ENCODE data around the gene GAS2L1. TPM values are rescaled to one million over a fixed set of nuclear protein-coding genes. Genes with fewer than 3 reads are reported as not detected.

GAS2L1 gene
- total and polyA plus RNA-seq, 2 donors (not counting 3 experiments of a cell fraction or from before 2014, with no cell fraction given), result 30.5 to 44.0 TPM

- H3K4me1 ChIP-seq (ENCODE audit: control insufficient read depth, extremely low read depth, insufficient read depth, low read length), result peaks cover 10% of the 10 kb centered on the region
- intact Hi-C loops (cut with micrococcal nuclease) (no loop called here), dilution Hi-C loops (cut with MboI; ENCODE audit: extremely low pct_ligation_motif_present, low sequenced_read_pairs) (no loop called here)
- H2AFZ ChIP-seq (ENCODE audit: low read depth, low read length), result no peak overlapping the region
- H3K36me3 ChIP-seq (ENCODE audit: control insufficient read depth in 2 of 2, extremely low read depth in 1 of 2, insufficient read depth in 2 of 2, low read length in 2 of 2), result peaks cover 5 to 67% of the 10 kb centered on the region in 2 experiments
- no peak for DNase-seq (ENCODE audit: low read depth, low spot score)
- no peaks in the 10 kb centered on the region for H3K9me3 ChIP-seq (replicated peaks; ENCODE audit: control insufficient read depth, insufficient read depth, low read length)
- BruUV-seq (replicated peaks), result no TSS peak
- POLR2A ChIA-PET, result no interaction called here
- no peaks in the 10 kb centered on the region for H3K9me1 ChIP-seq (replicated peaks; ENCODE audit: control insufficient read depth, extremely low read depth, insufficient read depth, low read length)
- H4K20me1 ChIP-seq (replicated peaks; ENCODE audit: control insufficient read depth, extremely low read depth, insufficient read depth, low read length), result no peaks in the 10 kb centered on the region
- no peak for FAIRE-seq
- no peaks in the 10 kb centered on the region for H3K27me3 ChIP-seq (ENCODE audit: control insufficient read depth in 2 of 2, insufficient read depth in 2 of 2, low read length in 2 of 2)
- H3K4me3 ChIP-seq (replicated peaks in 1 of 3; ENCODE audit: insufficient read depth in 1 of 3, low read depth in 1 of 3, low read length in 3 of 3), result no peak overlapping the region
- no peak for TF ChIP-seq EZH2 (IDR thresholded peaks at IDR 0.05; ENCODE audit: borderline replicate concordance, low read depth, low read length, severe bottlenecking)
- no peak for TF ChIP-seq MAX (IDR thresholded peaks at IDR 0.05; ENCODE audit: insufficient read depth, insufficient read length)
- no peak for TF ChIP-seq POLR2AphosphoS5 (IDR thresholded peaks at IDR 0.05; ENCODE audit: insufficient read depth, low read depth, low read length)
- TF ChIP-seq JUN (IDR thresholded peaks at IDR 0.05; ENCODE audit: borderline replicate concordance, insufficient read depth, insufficient read length, low read depth), result no peak
- no peak for TF ChIP-seq POLR2A (IDR thresholded peaks at IDR 0.05; ENCODE audit: low read depth, low read length)
- TF ChIP-seq CTCF (IDR thresholded peaks at IDR 0.05; ENCODE audit: extremely low read depth in 1 of 2, insufficient read depth in 1 of 2, low read depth in 1 of 2, low read length in 2 of 2), result no peak
- no peak for TF ChIP-seq FOS (IDR thresholded peaks at IDR 0.05; ENCODE audit: borderline replicate concordance, insufficient read depth, low read length)
- TF ChIP-seq MYC (IDR thresholded peaks at IDR 0.05; ENCODE audit: low read depth, low read length), result no peak
- TF ChIP-seq GATA2 (IDR thresholded peaks at IDR 0.05; ENCODE audit: insufficient read depth, insufficient read length, low read depth, low read length), result no peak
- CTCF ChIA-PET, result interaction anchor here (1.2 to 1.7 kb wide), 2 partner anchors 13 to 24 kb away, joined by 3 to 4 read pairs; no protein-coding TSS in a partner anchor
- no peak overlapping the region for H3K4me2 ChIP-seq (ENCODE audit: insufficient read depth, low read length)
- no peak overlapping the region for H3K9ac ChIP-seq (replicated peaks; ENCODE audit: extremely low read depth, insufficient read depth, low read length)
- no peaks in the 10 kb centered on the region for H3K79me2 ChIP-seq (ENCODE audit: control insufficient read depth, insufficient read depth, low read length)
- no peak overlapping the region for H3K27ac ChIP-seq (ENCODE audit: insufficient read depth, low read depth, low read length)
Measured at GRCh38 chr22:29334696-29335344, 28.4 kb downstream of the GAS2L1 start.
